ENCODE data around the gene ETFB.
"Not testable (repeated sequence)": the region's sequence is repeated elsewhere in the genome, so short reads cannot be mapped to it uniquely, and the experiment has no call there.

The ETFB gene

GRCh38 chr19:51399936-51400335, 33.7 kb upstream of the ETFB start:
- H3K36me3 ChIP-seq (ENCODE audit: control insufficient read depth in 2 of 2, insufficient read depth in 1 of 2, low read length in 2 of 2); POLR2A ChIA-PET; H3K4me1 ChIP-seq (ENCODE audit: control insufficient read depth, insufficient read depth, low read length); H3K9me3 ChIP-seq (ENCODE audit: control insufficient read depth, insufficient read depth, low read depth, low read length); H3K27ac ChIP-seq (ENCODE audit: extremely low read depth, low read depth, low read length); H3K4me3 ChIP-seq (ENCODE audit: low read depth, low read length): not testable (repeated sequence)
- CTCF ChIA-PET = interaction anchor here (0.7 to 2.7 kb wide), 6 partner anchors 38 to 378 kb away, joined by 3 to 8 read pairs (median 4); no protein-coding TSS in a partner anchor

DNA sequence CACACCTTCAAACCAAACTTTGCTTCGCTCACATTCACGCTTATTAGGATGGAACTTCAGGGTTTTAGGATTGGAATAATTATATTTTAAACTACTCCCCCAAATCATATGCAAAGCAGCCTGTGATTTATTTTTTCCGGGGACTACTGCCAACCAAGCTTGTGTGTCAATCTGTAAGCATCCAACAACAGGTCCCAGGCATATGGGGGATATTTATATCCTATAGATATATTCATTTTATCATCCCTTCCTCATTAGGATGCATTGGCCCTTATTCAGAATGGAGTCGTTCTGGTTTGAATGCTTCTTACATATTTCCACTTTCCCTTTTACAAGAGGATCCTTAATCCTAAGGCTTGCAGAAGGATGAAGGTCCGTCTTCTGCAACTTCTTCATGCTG, 33.0 kb upstream of the ETFB start:
- ChIA-PET POLR2A (interaction anchor here (0.6 kb wide), 1 partner anchor 60 kb away, joined by 3 read pairs; no protein-coding TSS in a partner anchor), CTCF (interaction anchor here (0.6 to 2.9 kb wide), 14 partner anchors 9 to 378 kb away, joined by 3 to 15 read pairs (median 4); no protein-coding TSS in a partner anchor)
- H3K4me1 ChIP-seq (ENCODE audit: control insufficient read depth, insufficient read depth, low read length) = peaks cover 4% of the 10 kb centered on the region; the same call in 1 of the 2 replicates
- no peak overlapping the region for H3K4me3 ChIP-seq (ENCODE audit: low read depth, low read length)
- H3K36me3 ChIP-seq (ENCODE audit: control insufficient read depth in 2 of 2, insufficient read depth in 1 of 2, low read length in 2 of 2) = no peaks in the 10 kb centered on the region
- H3K27ac ChIP-seq (ENCODE audit: extremely low read depth, low read depth, low read length) = no peak overlapping the region
- TF ChIP-seq ZNF132 (tag by site-specific recombination; IDR thresholded peaks at IDR 0.05; ENCODE audit: borderline replicate concordance) = no peak
- no peak for TF ChIP-seq MZF1 (tag by site-specific recombination; IDR thresholded peaks at IDR 0.05; ENCODE audit: borderline replicate concordance)
- TF ChIP-seq ZNF239 (tag by site-specific recombination; IDR thresholded peaks at IDR 0.05) = no peak
- TF ChIP-seq ZNF837 (tag by site-specific recombination; IDR thresholded peaks at IDR 0.05) = no peak
- no peak for TF ChIP-seq ZNF639 (tag by site-specific recombination; IDR thresholded peaks at IDR 0.05)
- no peak for TF ChIP-seq ZSCAN4 (tag by site-specific recombination; IDR thresholded peaks at IDR 0.05)
- TF ChIP-seq ZNF394 (tag by site-specific recombination; IDR thresholded peaks at IDR 0.05; ENCODE audit: borderline replicate concordance) = no peak
- no peak for TF ChIP-seq ZBTB7A (tag by site-specific recombination; IDR thresholded peaks at IDR 0.05; ENCODE audit: low read depth)
- TF ChIP-seq OSR2 (tag by site-specific recombination; IDR thresholded peaks at IDR 0.05) = no peak
- TF ChIP-seq ZNF223 (tag by site-specific recombination; IDR thresholded peaks at IDR 0.05) = no peak
- no peak for TF ChIP-seq ZNF114 (tag by site-specific recombination; IDR thresholded peaks at IDR 0.05)
- no peak for TF ChIP-seq ZIC2 (tag by site-specific recombination; IDR thresholded peaks at IDR 0.05)
- TF ChIP-seq ZNF629 (tag by site-specific recombination; IDR thresholded peaks at IDR 0.05) = no peak
- TF ChIP-seq REST (tag by site-specific recombination; IDR thresholded peaks at IDR 0.05) = no peak
- TF ChIP-seq ZNF560 (tag by site-specific recombination; IDR thresholded peaks at IDR 0.05; ENCODE audit: borderline replicate concordance) = no peak
- H3K9me3 ChIP-seq (ENCODE audit: control insufficient read depth, insufficient read depth, low read depth, low read length) = no peaks in the 10 kb centered on the region

GRCh38 chr19:51398096-51398704, 32.0 kb upstream of the ETFB start:
- H3K36me3 ChIP-seq (ENCODE audit: control insufficient read depth in 2 of 2, insufficient read depth in 1 of 2, low read length in 2 of 2) = no peaks in the 10 kb centered on the region
- no peaks in the 10 kb centered on the region for H3K9me3 ChIP-seq (ENCODE audit: control insufficient read depth, insufficient read depth, low read depth, low read length)
- CTCF ChIA-PET = interaction anchor here (0.6 to 4.5 kb wide), 19 partner anchors 9 to 380 kb away, joined by 3 to 22 read pairs (median 3); partner anchors contain the start of gene ZNF175
- H3K4me3 ChIP-seq (ENCODE audit: low read depth, low read length) = no peak overlapping the region
- no peak overlapping the region for H3K27ac ChIP-seq (ENCODE audit: extremely low read depth, low read depth, low read length)
- TF ChIP-seq KLF7 (tag by site-specific recombination; IDR thresholded peaks at IDR 0.05; ENCODE audit: borderline replicate concordance) = no peak
- no peak for TF ChIP-seq ZEB2 (tag by site-specific recombination; IDR thresholded peaks at IDR 0.05)
- no peak for TF ChIP-seq ZSCAN5A (tag by site-specific recombination; IDR thresholded peaks at IDR 0.05)
- TF ChIP-seq ZNF654 (tag by site-specific recombination; IDR thresholded peaks at IDR 0.05; ENCODE audit: low read depth) = peak; percentile 20; the same call in 1 of the 2 replicates
- TF ChIP-seq ZNF350 (tag by site-specific recombination; IDR thresholded peaks at IDR 0.05) = no peak
- no peak for TF ChIP-seq ZNF239 (tag by site-specific recombination; IDR thresholded peaks at IDR 0.05)
- 0 out of 2 replicates have a peak, but pooled peaks have one; percentile 31 for TF ChIP-seq ZNF660 (tag by site-specific recombination; IDR thresholded peaks at IDR 0.05)
- POLR2A ChIA-PET = no interaction called here
- peaks cover 4% of the 10 kb centered on the region; the same call in 1 of the 2 replicates for H3K4me1 ChIP-seq (ENCODE audit: control insufficient read depth, insufficient read depth, low read length)

DNA sequence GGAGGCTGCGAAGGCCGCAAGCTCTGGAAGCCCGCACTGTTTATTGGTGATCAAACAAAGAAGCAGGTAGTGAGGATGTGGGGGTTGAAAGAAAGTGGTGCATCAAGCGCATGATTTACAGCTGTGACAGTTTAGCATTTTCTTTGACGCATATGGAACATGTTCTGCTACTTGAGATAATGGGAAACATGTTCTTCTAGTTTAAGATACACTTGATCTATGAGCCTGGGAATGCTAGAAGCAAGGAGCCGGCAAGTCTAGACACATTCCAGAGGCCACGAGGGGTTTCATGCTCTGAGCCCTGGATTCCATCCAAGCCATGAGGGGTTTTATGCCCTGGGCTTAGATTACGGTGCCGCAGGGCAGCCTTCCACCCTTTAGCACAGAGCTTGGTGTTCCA, 31.3 kb upstream of the ETFB start:
- not testable (repeated sequence) for H3K4me3 ChIP-seq (ENCODE audit: low read depth, low read length)

More for the DNA sequence above, 31.3 kb upstream of the ETFB start:
- H3K4me1 ChIP-seq (ENCODE audit: control insufficient read depth, insufficient read depth, low read length); H3K36me3 ChIP-seq (ENCODE audit: control insufficient read depth in 2 of 2, insufficient read depth in 1 of 2, low read length in 2 of 2); H3K27ac ChIP-seq (ENCODE audit: extremely low read depth, low read depth, low read length); H3K9me3 ChIP-seq (ENCODE audit: control insufficient read depth, insufficient read depth, low read depth, low read length); POLR2A ChIA-PET: not testable (repeated sequence)
- CTCF ChIA-PET = interaction anchor here (0.6 to 4.5 kb wide), 12 partner anchors 10 to 380 kb away, joined by 3 to 22 read pairs (median 4); partner anchors contain the start of genes VSIG10L and ZNF175

Data from HEK293 (cell line).